Thyroid gland (tissue), 4 donors: ENCODE measurements around the gene CHN2. TPM values are rescaled to one million over a fixed set of nuclear protein-coding genes. Genes with fewer than 3 reads are reported as not detected.

Source experiments
- DNase-seq, 2 donors: peaks; one replicate each; pipeline ENCODE4 v3.0.0-alpha.2; 2019
- H3K27ac ChIP-seq, 3 donors: fragments of 200-600 bp; sonication (generic); 1 replicate in 2 of 3; 2 replicates in 1 of 3; pipeline ENCODE4 v1.5.1; 2016 to 2019; ENCODE audit warnings: mild to moderate bottlenecking in 1 of 3, moderate library complexity in 1 of 3
- H3K27me3 ChIP-seq: fragments of 200-600 bp; sonication (generic); one replicate; pipeline ENCODE4 v1.5.1; 2019
- H3K36me3 ChIP-seq, 2 donors: fragments of 200-600 bp; sonication (generic); one replicate each; pipeline ENCODE4 v1.5.1; 2016 to 2019
- H3K4me1 ChIP-seq, 2 donors: fragments of 200-600 bp; sonication (generic); one replicate each; pipeline ENCODE4 v1.5.1; 2017 to 2019
- H3K4me3 ChIP-seq, 3 donors: fragments of 200-600 bp; sonication (generic); replicated peaks in 1 of 3; 1 replicate in 2 of 3; 2 replicates in 1 of 3; pipeline ENCODE4 v1.5.1; 2016; ENCODE audit warnings: mild to moderate bottlenecking in 1 of 3
- H3K9me3 ChIP-seq: fragments of 200-600 bp; sonication (generic); one replicate; pipeline ENCODE4 v1.5.1; 2017
- CTCF ChIP-seq, 6 experiments: fragments of 200-600 bp in 3 of 6; fragments of 450-650 bp in 3 of 6; sonication (generic) in 3 of 6; IDR thresholded peaks; one replicate each; pipeline ENCODE4 v1.5.1; 2016 to 2019; ENCODE audit warnings: antibody characterized with exemption in 6 of 6, mild to moderate bottlenecking in 2 of 6, inconsistent platforms in 1 of 6, moderate library complexity in 1 of 6
- POLR2A ChIP-seq, 2 donors: fragments of 450-650 bp; IDR thresholded peaks; one replicate each; pipeline ENCODE4 v1.6.1; 2017; ENCODE audit warnings: antibody characterized with exemption in 2 of 2, mild to moderate bottlenecking in 2 of 2, moderate library complexity in 1 of 2
- WGBS, 2 donors: methylation state at CpG; one replicate each; pipeline ENCODE4 v1.1.5; 2017; 5-methylcytosine and 5-hydroxymethylcytosine counted together
- intact Hi-C: fragments of 100-400 bp; cut with DNase I; formaldehyde crosslinking; loops from one replicate; pipeline ENCODE4 v1.15.1; 2023
- total RNA-seq, 4 donors: library from RNA; depleted of rRNA; stranded (reverse); fragments of >200 nt; gene quantifications; one replicate each; pipeline ENCODE4 v1.2.3, GENCODE V29; 2016

CHN2 gene
- total RNA-seq, 4 donors from 2014 or later: 11.7 to 54.3 (median 41.4) TPM

GRCh38 chr7:29296421-29296820, 101.8 kb downstream of the CHN2 start:
- no peaks in the 10 kb centered on the region for H3K36me3 ChIP-seq
- peaks cover 3 to 4% of the 10 kb centered on the region in 2 donors for H3K4me1 ChIP-seq
- no peak for DNase-seq
- H3K4me3 ChIP-seq: no peak overlapping the region
- TF ChIP-seq CTCF (IDR thresholded peaks at IDR 0.05): no peak
- no peaks in the 10 kb centered on the region for H3K9me3 ChIP-seq
- no peak overlapping the region for H3K27ac ChIP-seq
- no peaks in the 10 kb centered on the region for H3K27me3 ChIP-seq
- intact Hi-C loops: no loop called here

GRCh38 chr7:29297194-29297890, 102.8 kb downstream of the CHN2 start:
- Histone ChIP-seq H3K27me3 (no peaks in the 10 kb centered on the region), H3K4me1 (no peaks in the 10 kb centered on the region), H3K9me3 (no peaks in the 10 kb centered on the region), H3K27ac (no peak overlapping the region), H3K4me3 (no peak overlapping the region), H3K36me3 (no peaks in the 10 kb centered on the region)
- TF ChIP-seq CTCF (IDR thresholded peaks at IDR 0.05): no peak
- 78 to 79% methylated on average over 16 of the region's 16 CpGs for WGBS, 2 donors
- DNase-seq: no peak
- intact Hi-C loops: no loop called here

DNA sequence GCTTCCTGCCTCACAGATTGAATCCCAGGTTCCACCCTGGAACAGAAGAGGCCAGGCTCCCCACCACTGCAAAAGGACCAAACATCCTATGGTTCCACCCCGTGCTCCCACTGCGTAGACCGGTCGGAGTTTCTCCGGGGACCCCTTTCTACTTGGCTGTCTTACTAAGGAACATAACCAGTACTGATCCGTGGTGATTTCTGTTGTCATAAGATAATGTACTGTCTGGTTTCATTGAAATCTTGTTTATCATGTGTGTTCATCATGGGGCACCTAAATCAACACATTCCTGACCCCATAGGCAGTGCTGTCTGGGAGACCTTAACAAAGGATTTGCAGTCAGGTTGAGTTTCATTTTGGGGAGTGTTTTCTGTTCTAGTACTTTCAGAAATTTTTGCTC, 104.5 kb downstream of the CHN2 start:
- no peak for DNase-seq
- intact Hi-C loops: no loop called here
- TF ChIP-seq CTCF (IDR thresholded peaks at IDR 0.05): no peak
- TF ChIP-seq POLR2A (IDR thresholded peaks at IDR 0.05): no peak
- no peaks in the 10 kb centered on the region for H3K36me3 ChIP-seq
- no peaks in the 10 kb centered on the region for H3K9me3 ChIP-seq
- no peak overlapping the region for H3K27ac ChIP-seq
- 90 to 91% methylated on average over 6 of the region's 6 CpGs for WGBS, 2 donors
- no peaks in the 10 kb centered on the region for H3K4me1 ChIP-seq
- no peaks in the 10 kb centered on the region for H3K27me3 ChIP-seq
- H3K4me3 ChIP-seq: no peak overlapping the region

- WGBS, 2 donors: 63 to 64% methylated on average over 4 of the region's 4 CpGs
- TF ChIP-seq POLR2A (IDR thresholded peaks at IDR 0.05) (no peak), CTCF (IDR thresholded peaks at IDR 0.05) (no peak)
- H3K9me3 ChIP-seq: no peaks in the 10 kb centered on the region
- intact Hi-C loops: no loop called here
- H3K4me3 ChIP-seq: no peak overlapping the region
- no peak for DNase-seq
- no peaks in the 10 kb centered on the region for H3K4me1 ChIP-seq
- no peaks in the 10 kb centered on the region for H3K36me3 ChIP-seq
- H3K27me3 ChIP-seq: no peaks in the 10 kb centered on the region
- H3K27ac ChIP-seq: no peak overlapping the region
These were observed 105.5 kb downstream of the CHN2 start for GRCh38 chr7:29300026-29300480.

- intact Hi-C loops: no loop called here
- no peak overlapping the region for H3K27ac ChIP-seq
- TF ChIP-seq POLR2A (IDR thresholded peaks at IDR 0.05): no peak
- no peak for TF ChIP-seq CTCF (IDR thresholded peaks at IDR 0.05)
- WGBS, 2 donors: 87 to 95% methylated on average over 1 of the region's 1 CpG
- no peaks in the 10 kb centered on the region for H3K27me3 ChIP-seq
- no peaks in the 10 kb centered on the region for H3K36me3 ChIP-seq
- H3K9me3 ChIP-seq: no peaks in the 10 kb centered on the region
- DNase-seq: no peak
- H3K4me3 ChIP-seq: no peak overlapping the region
- H3K4me1 ChIP-seq: no peaks in the 10 kb centered on the region
These were observed 106.1 kb downstream of the CHN2 start for GRCh38 chr7:29300649-29301048.
